Liver (tissue), 9 donors: ENCODE results near the gene PLPP6. TPM values are rescaled to one million over a fixed set of nuclear protein-coding genes. Genes with fewer than 3 reads are reported as not detected.
A peak's percentile ranks its signal among the peaks of the same experiment; 100 is the strongest.

Experiments
- DNase-seq: peaks from one replicate; pipeline ENCODE4 v3.0.0-alpha.2; 2017; ENCODE audit warnings: low spot score
- H3K27ac ChIP-seq, 2 donors: one replicate each; pipeline ENCODE4 v1.7.0; 2013; ENCODE audit warnings: inconsistent platforms in 2 of 2, low read length in 2 of 2, control low read depth in 1 of 2, low read depth in 1 of 2, mild to moderate bottlenecking in 1 of 2
- H3K27me3 ChIP-seq, 4 donors: one replicate each; pipeline versions ENCODE4 v1.6.1 to v1.7.0; 2013; ENCODE audit warnings: low read length in 3 of 4, inconsistent platforms in 1 of 4, mild to moderate bottlenecking in 1 of 4, moderate library complexity in 1 of 4; ENCODE audit not compliant: control insufficient read depth in 4 of 4, insufficient read depth in 4 of 4
- H3K36me3 ChIP-seq, 4 donors: one replicate each; pipeline versions ENCODE4 v1.6.1 to v1.7.0; 2013; ENCODE audit warnings: low read length in 3 of 4, mild to moderate bottlenecking in 3 of 4, low read depth in 1 of 4, moderate library complexity in 1 of 4; ENCODE audit not compliant: control insufficient read depth in 4 of 4, insufficient read depth in 3 of 4
- H3K4me1 ChIP-seq, 4 donors: one replicate each; pipeline versions ENCODE4 v1.6.1 to v1.7.0; 2013; ENCODE audit warnings: low read length in 3 of 4, mild to moderate bottlenecking in 3 of 4, moderate library complexity in 1 of 4; ENCODE audit not compliant: control insufficient read depth in 4 of 4, insufficient read depth in 4 of 4
- H3K4me3 ChIP-seq, 3 donors: one replicate each; pipeline versions ENCODE4 v1.6.1 to v1.7.0; 2013; ENCODE audit warnings: low read length in 3 of 3, control low read depth in 1 of 3, low read depth in 1 of 3, mild to moderate bottlenecking in 1 of 3
- H3K9ac ChIP-seq, 2 donors: one replicate each; pipeline ENCODE4 v1.7.0; 2013; ENCODE audit warnings: low read length in 2 of 2, mild to moderate bottlenecking in 2 of 2, moderate library complexity in 2 of 2, control low read depth in 1 of 2, low read depth in 1 of 2
- H3K9me3 ChIP-seq, 4 donors: one replicate each; pipeline versions ENCODE4 v1.6.1 to v1.7.0; 2013; ENCODE audit warnings: low read length in 3 of 4; ENCODE audit not compliant: control insufficient read depth in 4 of 4
- EGR1 ChIP-seq, 2 donors: IDR thresholded peaks; 2 replicates each; pipeline ENCODE4 v1.6.1; 2016 to 2018; ENCODE audit warnings: antibody characterized with exemption in 2 of 2, low read depth in 2 of 2
- GABPA ChIP-seq, 2 donors: IDR thresholded peaks in 1 of 2; conservative IDR thresholded peaks in 1 of 2; 2 replicates each; pipeline ENCODE4 v1.6.1; 2016; ENCODE audit warnings: antibody characterized with exemption in 2 of 2, mild to moderate bottlenecking in 1 of 2, moderate library complexity in 1 of 2
- HNF4A ChIP-seq, 2 donors: conservative IDR thresholded peaks; 2 replicates each; pipeline ENCODE4 v1.6.1; 2016; ENCODE audit warnings: antibody characterized with exemption in 2 of 2, mild to moderate bottlenecking in 2 of 2
- HNF4G ChIP-seq: IDR thresholded peaks from 2 replicates; pipeline ENCODE4 v1.6.1; 2016; ENCODE audit warnings: antibody characterized with exemption
- JUND ChIP-seq, 2 donors: IDR thresholded peaks; 2 replicates each; pipeline ENCODE4 v1.6.1; 2016; ENCODE audit warnings: antibody characterized with exemption in 2 of 2
- MAX ChIP-seq: IDR thresholded peaks from 2 replicates; pipeline ENCODE4 v1.6.1; 2016; ENCODE audit warnings: antibody characterized with exemption
- NR2F2 ChIP-seq: IDR thresholded peaks from 2 replicates; pipeline ENCODE4 v1.6.1; 2016; ENCODE audit warnings: antibody characterized with exemption
- RAD21 ChIP-seq, 2 donors: IDR thresholded peaks; 2 replicates each; pipeline ENCODE4 v1.6.1; 2016; ENCODE audit warnings: antibody characterized with exemption in 2 of 2, mild to moderate bottlenecking in 2 of 2
- REST ChIP-seq: IDR thresholded peaks from 2 replicates; pipeline ENCODE4 v1.6.1; 2016; ENCODE audit warnings: antibody characterized with exemption, mild to moderate bottlenecking
- RXRA ChIP-seq, 2 donors: IDR thresholded peaks; 2 replicates each; pipeline ENCODE4 v1.6.1; 2017 to 2018; ENCODE audit warnings: antibody characterized with exemption in 2 of 2, mild to moderate bottlenecking in 1 of 2
- TAF1 ChIP-seq: conservative IDR thresholded peaks from 2 replicates; pipeline ENCODE4 v1.6.1; 2016; ENCODE audit warnings: antibody characterized with exemption, mild to moderate bottlenecking
- YY1 ChIP-seq: IDR thresholded peaks from 2 replicates; pipeline ENCODE4 v1.6.1; 2016; ENCODE audit warnings: antibody characterized with exemption, mild to moderate bottlenecking
- ZBTB33 ChIP-seq: IDR thresholded peaks from 2 replicates; pipeline ENCODE4 v1.6.1; 2016; ENCODE audit warnings: antibody characterized with exemption
- WGBS: extraction: QIAGEN DNeasy Blood & Tissue Kit; methylation state at CpG from one replicate; pipeline ENCODE4 v1.1.7; 2013; 5-methylcytosine and 5-hydroxymethylcytosine counted together
- polyA plus RNA-seq, 2 donors: library from polyadenylated mRNA; stranded (reverse) in 1 of 2; unstranded in 1 of 2; fragments of 200-250 nt in 1 of 2; fragments of >200 nt in 1 of 2; fragmentation: Nextera tagmentation in 1 of 2; extraction: Ambion mirVana in 1 of 2; gene quantifications; one replicate each; pipeline versions ENCODE4 v1.2.1 to v1.2.3, GENCODE V29; 2013 to 2015
- total RNA-seq, 2 donors: library from RNA; depleted of rRNA; stranded (reverse); fragments of >200 nt; gene quantifications; one replicate each; pipeline ENCODE4 v1.2.3, GENCODE V29; 2014
- TF ChIP-seq, protein P1 (sequence below): fragments of 150-350 bp; IDR thresholded peaks from 2 replicates; pipeline ENCODE4 v1.5.1; 2017; ENCODE audit warnings: improper control_type of control experiment, low read depth, low read length; ENCODE audit not compliant: missing input control
- TF ChIP-seq, protein P2 (sequence below): IDR thresholded peaks from 2 replicates; pipeline ENCODE4 v1.6.1; 2016; ENCODE audit warnings: antibody characterized with exemption
- donor health status: healthy.
- donor health status: healthy.
- donor health status: healthy.
- donor health status: healthy.
- donor health status: healthy.

Gene PLPP6
- total and polyA plus RNA-seq, 4 donors = 9.5 to 11.8 (median 11.1) TPM

- no peaks in the 10 kb centered on the region for H3K27me3 ChIP-seq
- WGBS = 89% methylated on average over 3 of the region's 3 CpGs
- TF ChIP-seq HNF4G = no peak
- TF ChIP-seq RXRA (IDR thresholded peaks at IDR 0.05) = no peak
- TF ChIP-seq REST = no peak
- TF ChIP-seq ZBTB33 = no peak
- TF ChIP-seq, protein P1, sequence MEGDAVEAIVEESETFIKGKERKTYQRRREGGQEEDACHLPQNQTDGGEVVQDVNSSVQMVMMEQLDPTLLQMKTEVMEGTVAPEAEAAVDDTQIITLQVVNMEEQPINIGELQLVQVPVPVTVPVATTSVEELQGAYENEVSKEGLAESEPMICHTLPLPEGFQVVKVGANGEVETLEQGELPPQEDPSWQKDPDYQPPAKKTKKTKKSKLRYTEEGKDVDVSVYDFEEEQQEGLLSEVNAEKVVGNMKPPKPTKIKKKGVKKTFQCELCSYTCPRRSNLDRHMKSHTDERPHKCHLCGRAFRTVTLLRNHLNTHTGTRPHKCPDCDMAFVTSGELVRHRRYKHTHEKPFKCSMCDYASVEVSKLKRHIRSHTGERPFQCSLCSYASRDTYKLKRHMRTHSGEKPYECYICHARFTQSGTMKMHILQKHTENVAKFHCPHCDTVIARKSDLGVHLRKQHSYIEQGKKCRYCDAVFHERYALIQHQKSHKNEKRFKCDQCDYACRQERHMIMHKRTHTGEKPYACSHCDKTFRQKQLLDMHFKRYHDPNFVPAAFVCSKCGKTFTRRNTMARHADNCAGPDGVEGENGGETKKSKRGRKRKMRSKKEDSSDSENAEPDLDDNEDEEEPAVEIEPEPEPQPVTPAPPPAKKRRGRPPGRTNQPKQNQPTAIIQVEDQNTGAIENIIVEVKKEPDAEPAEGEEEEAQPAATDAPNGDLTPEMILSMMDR = no peak
- TF ChIP-seq NR2F2 = no peak
- peaks cover 0 to under 1% (median 0%) of the 10 kb centered on the region in 4 donors for H3K4me1 ChIP-seq
- H3K4me3 ChIP-seq = no peak overlapping the region
- no peaks in the 10 kb centered on the region for H3K9me3 ChIP-seq
- H3K36me3 ChIP-seq = peaks cover 0 to 57% (median 42%) of the 10 kb centered on the region in 4 donors
- no peak overlapping the region for H3K9ac ChIP-seq
- H3K27ac ChIP-seq = no peak overlapping the region
- no peak for DNase-seq
Measured at GRCh38 chr9:4691795-4692194, 29.7 kb downstream of the PLPP6 start.

DNA sequence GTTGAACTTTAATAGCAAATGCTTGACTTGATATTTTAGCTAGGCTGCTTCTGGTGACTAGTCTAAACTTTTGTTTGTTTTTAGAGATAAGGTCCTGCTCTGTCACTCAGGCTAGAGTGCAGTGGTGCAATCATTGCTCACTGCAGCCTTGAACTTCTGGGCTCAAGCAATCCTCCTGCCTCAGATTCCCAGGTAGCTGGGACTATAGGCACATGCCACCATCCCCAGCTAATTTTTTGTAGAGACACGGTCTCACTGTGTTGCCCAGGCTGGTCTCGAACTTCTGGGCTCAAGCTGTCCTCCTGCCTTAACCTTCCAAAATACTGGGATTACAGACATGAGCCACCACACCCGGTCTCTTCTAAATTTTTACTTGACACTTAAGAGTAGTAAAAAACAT is 38.0 kb downstream of the PLPP6 start:
- Histone ChIP-seq H3K9ac (no peak overlapping the region), H3K36me3 (peaks cover 1 to 54% (median 45%) of the 10 kb centered on the region in 4 donors), H3K27ac (peak overlapping the region in 1 of 2 donors; percentile 35), H3K4me3 (no peak overlapping the region), H3K9me3 (no peaks in the 10 kb centered on the region), H3K4me1 (peaks cover 1 to 13% (median 6%) of the 10 kb centered on the region in 4 donors), H3K27me3 (no peaks in the 10 kb centered on the region)
- 56% methylated on average over 3 of the region's 3 CpGs for WGBS
- no peak for DNase-seq
- TF ChIP-seq JUND (IDR thresholded peaks at IDR 0.05) (peak; percentile 20 to 69), RXRA (IDR thresholded peaks at IDR 0.05) (peak; percentile 72 to 78), NR2F2 (no peak), ZBTB33 (no peak), MAX (no peak), TAF1 (no peak), RAD21 (IDR thresholded peaks at IDR 0.05) (peak; percentile 37 to 56), GABPA (IDR thresholded peaks at IDR 0.05 in 1 of 2, conservative IDR thresholded peaks at IDR 0.05 in 1 of 2) (no peak), HNF4G (no peak), EGR1 (IDR thresholded peaks at IDR 0.05; ENCODE audit: low read depth in 2 of 2) (peak in 1 of 2 donors; percentile 15), YY1 (peak; percentile 30), HNF4A (conservative IDR thresholded peaks at IDR 0.05) (peak; percentile 79 to 84)
- TF ChIP-seq, protein P1 = no peak
- TF ChIP-seq, protein P2, sequence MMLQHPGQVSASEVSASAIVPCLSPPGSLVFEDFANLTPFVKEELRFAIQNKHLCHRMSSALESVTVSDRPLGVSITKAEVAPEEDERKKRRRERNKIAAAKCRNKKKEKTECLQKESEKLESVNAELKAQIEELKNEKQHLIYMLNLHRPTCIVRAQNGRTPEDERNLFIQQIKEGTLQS = peak; percentile 84
